GM23248 (cell line): ENCODE results near the gene CTU2.

Source experiments
- EZH2 ChIP-seq: fragments of 200-600 bp; sonication (generic); IDR thresholded peaks from 2 replicates; pipeline ENCODE4 v1.6.1; 2018; ENCODE audit warnings: antibody characterized with exemption, mild to moderate bottlenecking; ENCODE audit not compliant: insufficient read depth, poor library complexity, severe bottlenecking
- EZH2phosphoT487 ChIP-seq: fragments of 200-600 bp; sonication (generic); IDR thresholded peaks from 2 replicates; pipeline ENCODE4 v1.6.1; 2018; ENCODE audit warnings: antibody characterized with exemption, moderate library complexity, mild to moderate bottlenecking, low read depth; ENCODE audit not compliant: insufficient read depth

GRCh38 chr16:88687676-88688012 is 18.7 kb upstream of the CTU2 start:
- no peak for TF ChIP-seq EZH2phosphoT487
- TF ChIP-seq EZH2: no peak
